ENCODE results near the gene PTPRD. TPM values are rescaled to one million over a fixed set of nuclear protein-coding genes. Genes with fewer than 3 reads are reported as not detected.
A peak's percentile ranks its signal among the peaks of the same experiment; 100 is the strongest.

The PTPRD gene
- total RNA-seq, 4 donors from 2014 or later, result 85.8 to 169 (median 135) TPM

DNA sequence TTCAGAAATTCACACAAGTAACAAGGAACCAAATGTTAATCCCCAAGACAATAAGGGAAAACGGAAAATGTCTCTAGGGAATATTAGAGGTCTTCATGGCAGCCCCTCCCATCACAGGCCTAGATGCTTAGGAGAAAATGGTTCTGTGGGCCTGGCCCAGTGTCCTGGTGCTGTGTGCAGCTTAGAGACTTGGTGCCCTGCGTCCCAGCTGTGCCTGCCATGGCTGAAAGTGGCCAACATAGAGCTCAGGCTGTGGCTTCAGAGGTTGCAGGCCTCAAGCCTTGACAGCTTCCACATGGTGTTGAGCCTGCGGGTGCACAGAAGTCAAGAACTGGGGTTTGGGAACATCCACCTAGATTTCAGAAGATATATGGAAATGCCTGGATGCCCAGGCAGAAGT, 942.3 kb downstream of the PTPRD start:
- Histone ChIP-seq H3K4me3 (no peak overlapping the region), H3K36me3 (no peaks in the 10 kb centered on the region), H3K27ac (no peak overlapping the region), H3K27me3 (no peaks in the 10 kb centered on the region), H3K4me1 (no peaks in the 10 kb centered on the region), H3K9me3 (no peaks in the 10 kb centered on the region)
- no peak for TF ChIP-seq POLR2A (IDR thresholded peaks at IDR 0.05)
- TF ChIP-seq, protein P1, sequence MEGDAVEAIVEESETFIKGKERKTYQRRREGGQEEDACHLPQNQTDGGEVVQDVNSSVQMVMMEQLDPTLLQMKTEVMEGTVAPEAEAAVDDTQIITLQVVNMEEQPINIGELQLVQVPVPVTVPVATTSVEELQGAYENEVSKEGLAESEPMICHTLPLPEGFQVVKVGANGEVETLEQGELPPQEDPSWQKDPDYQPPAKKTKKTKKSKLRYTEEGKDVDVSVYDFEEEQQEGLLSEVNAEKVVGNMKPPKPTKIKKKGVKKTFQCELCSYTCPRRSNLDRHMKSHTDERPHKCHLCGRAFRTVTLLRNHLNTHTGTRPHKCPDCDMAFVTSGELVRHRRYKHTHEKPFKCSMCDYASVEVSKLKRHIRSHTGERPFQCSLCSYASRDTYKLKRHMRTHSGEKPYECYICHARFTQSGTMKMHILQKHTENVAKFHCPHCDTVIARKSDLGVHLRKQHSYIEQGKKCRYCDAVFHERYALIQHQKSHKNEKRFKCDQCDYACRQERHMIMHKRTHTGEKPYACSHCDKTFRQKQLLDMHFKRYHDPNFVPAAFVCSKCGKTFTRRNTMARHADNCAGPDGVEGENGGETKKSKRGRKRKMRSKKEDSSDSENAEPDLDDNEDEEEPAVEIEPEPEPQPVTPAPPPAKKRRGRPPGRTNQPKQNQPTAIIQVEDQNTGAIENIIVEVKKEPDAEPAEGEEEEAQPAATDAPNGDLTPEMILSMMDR (IDR thresholded peaks at IDR 0.05), result no peak
- no peak for DNase-seq

DNA sequence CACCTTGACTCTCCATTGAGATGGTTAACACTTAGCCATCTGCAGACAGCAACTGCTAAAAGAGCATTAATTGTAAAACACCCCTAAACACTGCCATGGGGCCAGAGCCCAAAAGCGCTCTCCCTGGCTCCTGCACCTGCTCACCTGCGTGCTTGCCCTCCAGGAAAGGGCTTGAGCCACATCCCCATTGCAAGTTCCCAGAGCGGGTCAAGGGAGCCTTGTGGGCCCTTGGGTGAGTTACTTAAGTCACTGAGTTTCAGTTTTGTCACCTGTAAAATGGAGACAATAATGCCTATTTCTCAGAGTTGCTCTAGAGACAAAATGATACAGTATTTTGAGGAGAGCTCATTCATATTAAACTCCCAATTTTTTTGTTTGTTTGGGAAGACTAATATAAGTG, 967.8 kb downstream of the PTPRD start:
- Histone ChIP-seq H3K9me3 (no peaks in the 10 kb centered on the region), H3K4me1 (no peaks in the 10 kb centered on the region), H3K27me3 (no peaks in the 10 kb centered on the region), H3K27ac (no peak overlapping the region), H3K4me3 (no peak overlapping the region), H3K36me3 (no peaks in the 10 kb centered on the region)
- no peak for TF ChIP-seq POLR2A (IDR thresholded peaks at IDR 0.05)
- TF ChIP-seq, protein P1 (IDR thresholded peaks at IDR 0.05), result no peak
- DNase-seq, result peak in 1 of 3 donors; percentile 22

DNA sequence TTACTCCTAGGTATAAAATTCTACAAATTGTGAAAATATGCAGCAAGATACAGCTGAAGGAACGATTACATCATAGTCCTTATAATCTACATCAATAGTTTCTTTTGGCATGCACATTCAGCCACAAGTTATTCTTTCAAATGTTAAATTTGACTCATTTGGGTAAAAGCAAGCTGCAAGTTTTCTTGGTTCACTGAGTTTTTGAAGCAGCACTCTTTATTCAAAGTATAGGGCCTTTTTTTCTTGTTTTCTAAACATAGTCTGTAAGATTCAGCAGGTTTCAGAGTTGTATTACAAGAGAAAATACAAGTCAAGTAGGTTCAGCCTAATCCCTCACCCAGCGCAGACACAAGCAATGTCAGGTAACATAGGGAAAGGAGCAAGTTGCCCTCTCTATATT, 981.5 kb downstream of the PTPRD start:
- no peak for DNase-seq
- no peaks in the 10 kb centered on the region for H3K9me3 ChIP-seq
- H3K4me1 ChIP-seq, result no peaks in the 10 kb centered on the region
- H3K4me3 ChIP-seq, result no peak overlapping the region
- no peaks in the 10 kb centered on the region for H3K27me3 ChIP-seq
- H3K36me3 ChIP-seq, result no peaks in the 10 kb centered on the region
- TF ChIP-seq, protein P1 (IDR thresholded peaks at IDR 0.05), result no peak
- TF ChIP-seq POLR2A (IDR thresholded peaks at IDR 0.05), result no peak
- no peak overlapping the region for H3K27ac ChIP-seq

DNA sequence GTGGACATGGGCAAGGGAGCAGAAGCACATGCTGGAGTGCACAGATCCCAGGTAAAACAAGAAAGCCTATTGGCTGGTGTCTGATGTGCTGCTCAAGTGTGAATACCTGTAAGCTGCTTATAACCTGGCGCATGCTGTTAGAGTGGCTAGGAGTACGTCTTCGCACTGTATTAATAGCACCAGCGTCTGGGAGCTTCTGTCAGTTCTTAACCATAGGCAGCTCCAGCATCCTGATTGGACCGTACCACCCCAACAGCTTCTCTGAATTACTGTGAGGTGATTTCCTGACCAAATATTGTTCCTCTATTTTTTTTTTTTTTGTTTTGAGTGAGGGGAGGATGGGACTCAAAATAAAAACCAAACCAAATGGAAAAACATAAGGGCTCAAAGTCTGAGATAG, 987.6 kb downstream of the PTPRD start:
- no peaks in the 10 kb centered on the region for H3K27me3 ChIP-seq
- TF ChIP-seq, protein P1 (IDR thresholded peaks at IDR 0.05), result no peak
- no peak for TF ChIP-seq POLR2A (IDR thresholded peaks at IDR 0.05)
- H3K4me1 ChIP-seq, result no peaks in the 10 kb centered on the region
- no peaks in the 10 kb centered on the region for H3K9me3 ChIP-seq
- no peak for DNase-seq
- no peak overlapping the region for H3K27ac ChIP-seq
- no peaks in the 10 kb centered on the region for H3K36me3 ChIP-seq
- H3K4me3 ChIP-seq, result no peak overlapping the region

DNA sequence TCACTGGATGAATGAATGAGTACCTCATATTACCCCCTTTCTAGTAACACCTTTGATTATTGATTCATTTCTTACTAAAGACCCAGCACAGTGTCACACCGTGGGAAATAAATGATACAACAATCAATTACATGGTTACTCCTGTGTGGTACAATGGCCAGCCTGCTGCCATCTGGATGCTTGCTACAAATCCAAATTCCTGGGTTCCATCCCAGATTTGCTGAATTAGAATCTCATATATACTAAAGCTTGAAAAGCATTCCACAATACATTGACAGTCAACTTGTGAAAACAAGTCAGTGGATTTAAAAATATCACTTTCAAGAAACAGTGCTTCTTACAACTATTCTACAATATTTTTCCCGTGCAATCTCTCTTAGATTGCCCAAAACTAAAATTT, 989.3 kb downstream of the PTPRD start:
- DNase-seq, result no peak
- Histone ChIP-seq H3K27ac (no peak overlapping the region), H3K9me3 (no peaks in the 10 kb centered on the region), H3K36me3 (no peaks in the 10 kb centered on the region), H3K27me3 (no peaks in the 10 kb centered on the region), H3K4me1 (no peaks in the 10 kb centered on the region), H3K4me3 (no peak overlapping the region)
- no peak for TF ChIP-seq POLR2A (IDR thresholded peaks at IDR 0.05)
- TF ChIP-seq, protein P1 (IDR thresholded peaks at IDR 0.05), result no peak

DNA sequence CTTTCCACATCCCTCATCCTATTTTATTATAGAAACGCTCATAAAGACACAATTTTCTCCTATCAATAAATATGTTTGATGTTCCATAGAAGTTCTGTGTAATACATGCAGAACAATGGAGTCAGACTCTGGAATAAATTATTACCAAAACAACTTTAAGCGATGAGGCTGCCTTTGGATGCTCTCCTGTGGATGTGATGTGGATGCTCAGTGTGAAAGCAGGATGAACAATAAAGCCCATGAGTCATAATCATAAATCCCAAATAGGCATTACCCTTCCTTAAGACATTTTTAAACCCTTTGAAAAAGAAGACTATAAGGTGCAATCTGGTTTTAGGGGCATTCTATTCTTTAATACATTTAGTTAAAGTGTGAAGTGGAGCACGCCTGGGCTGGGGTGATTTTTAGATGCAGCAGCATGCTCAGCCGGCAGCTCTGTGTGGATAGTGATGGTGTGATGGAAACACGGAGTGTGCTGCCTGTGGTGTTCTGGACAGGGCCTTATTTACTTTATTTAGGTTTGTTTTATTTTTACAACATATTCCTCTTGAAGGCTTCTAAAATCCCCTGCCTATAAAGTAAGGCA, 991.4 kb downstream of the PTPRD start:
- Histone ChIP-seq H3K9me3 (no peaks in the 10 kb centered on the region), H3K27ac (no peak overlapping the region), H3K4me1 (no peaks in the 10 kb centered on the region), H3K4me3 (no peak overlapping the region), H3K36me3 (no peaks in the 10 kb centered on the region), H3K27me3 (no peaks in the 10 kb centered on the region)
- no peak for DNase-seq
- TF ChIP-seq, protein P1 (IDR thresholded peaks at IDR 0.05), result no peak
- TF ChIP-seq POLR2A (IDR thresholded peaks at IDR 0.05), result no peak

Data from Peyer's patch (tissue), 4 donors.